ENCODE results near the gene PDE11A.
"Not testable (repeated sequence)": the region's sequence is repeated elsewhere in the genome, so short reads cannot be mapped to it uniquely, and the experiment has no call there.

Gene PDE11A

DNA sequence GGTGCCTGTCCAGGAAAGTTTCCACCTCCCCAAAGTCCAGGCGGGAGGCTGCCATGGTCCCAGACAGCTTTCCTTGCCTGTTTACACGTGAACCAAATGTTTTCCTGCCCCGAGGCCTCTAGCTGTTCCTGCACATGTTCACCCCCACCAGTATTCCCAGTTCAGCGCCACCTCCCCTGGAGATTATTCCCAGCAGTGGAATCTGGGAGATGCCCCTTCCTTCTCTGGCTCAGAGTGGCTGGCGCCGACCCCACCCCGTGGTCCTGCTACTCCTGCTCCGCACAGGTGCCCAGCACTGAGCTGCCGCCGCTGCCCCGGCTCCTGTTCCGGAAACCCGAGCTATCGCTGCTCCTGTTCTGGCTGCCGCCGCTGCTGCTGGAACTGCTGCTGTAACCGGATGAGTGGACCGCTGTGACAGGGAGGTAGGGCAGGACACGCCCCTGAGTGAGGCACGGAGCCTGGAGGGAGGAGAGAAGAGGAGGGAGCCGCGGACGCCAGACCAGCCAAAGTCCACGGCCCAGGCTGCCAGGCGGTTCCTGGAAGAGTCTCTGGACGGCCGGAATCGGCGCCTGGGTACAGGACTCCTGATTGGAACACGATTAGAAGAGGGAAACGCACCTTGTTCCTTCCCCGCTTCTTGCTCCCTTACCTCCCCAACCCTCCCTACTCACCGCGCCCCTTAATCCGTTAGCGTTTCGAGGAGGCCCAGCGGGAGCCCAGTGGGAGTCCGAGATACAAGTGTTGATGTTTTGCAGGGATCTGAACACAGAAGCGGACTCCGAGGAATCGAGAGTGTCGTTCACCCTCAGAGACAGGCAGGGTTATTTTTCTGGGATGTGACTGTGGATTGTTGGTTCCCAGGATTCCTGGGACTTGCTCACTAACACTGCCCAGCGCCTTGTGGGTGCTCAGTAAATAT lies at the start of gene PDE11A:
PDE11A (minus strand) TSS at position 395 of the 919 bp plus-strand sequence; CDS start at position 55, 340 bp downstream.
- peak; percentile 17 for DNase-seq

DNA sequence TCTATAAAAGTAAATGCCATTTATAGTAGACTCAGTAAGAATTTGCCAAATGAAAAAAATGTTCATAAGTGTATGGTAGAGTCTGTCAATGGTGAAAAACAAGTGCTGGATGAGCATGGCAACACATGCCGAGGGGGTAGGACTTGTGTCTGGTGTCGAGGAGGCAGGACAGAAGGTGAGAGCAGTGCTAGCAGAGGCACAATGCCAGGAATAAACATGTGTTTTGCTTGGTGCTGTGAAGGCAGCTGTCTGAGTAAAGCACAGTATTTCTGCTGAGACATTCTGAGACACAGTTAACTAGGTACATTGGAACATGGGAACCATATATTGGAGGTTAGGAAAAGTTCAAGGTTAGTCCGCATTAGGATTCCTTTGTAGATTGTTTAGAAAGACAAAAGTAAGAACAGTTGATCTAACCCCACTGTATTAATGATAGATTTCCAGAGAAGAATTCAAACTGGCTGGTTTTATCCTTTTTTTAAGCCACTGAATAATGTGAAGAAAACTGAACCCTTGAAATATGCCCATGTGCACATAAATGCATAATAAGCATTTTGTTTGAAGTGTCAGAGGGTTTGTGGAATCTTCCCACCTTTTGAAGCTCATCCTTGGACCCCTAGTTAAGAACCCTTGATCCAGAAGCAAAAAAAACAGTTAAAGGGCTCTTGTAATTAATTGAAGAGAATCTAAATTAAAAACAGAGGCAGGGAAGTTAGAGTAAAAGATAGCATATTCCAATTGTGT lies 46.8 kb upstream of the PDE11A start:
- no peak for DNase-seq

DNA sequence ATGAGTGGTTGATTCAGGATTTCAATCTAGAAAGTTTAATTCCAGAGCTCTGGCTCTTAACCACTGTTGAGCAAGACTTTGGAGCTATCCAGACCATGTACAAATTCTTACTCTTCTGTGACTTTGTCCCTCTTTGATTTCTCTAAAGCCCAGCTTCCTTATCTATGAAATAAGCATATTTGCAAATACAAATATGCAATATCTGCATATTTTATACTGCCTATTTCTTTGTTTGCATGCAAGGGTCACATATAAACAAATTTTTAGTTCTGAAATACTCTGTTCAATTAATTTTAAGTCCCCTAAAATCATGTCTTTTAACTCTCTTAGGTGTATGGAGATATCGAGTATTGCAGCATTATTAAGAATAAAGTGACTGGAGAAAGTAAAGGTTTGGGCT lies 45.1 kb upstream of the PDE11A start:
- no peak for DNase-seq

DNA sequence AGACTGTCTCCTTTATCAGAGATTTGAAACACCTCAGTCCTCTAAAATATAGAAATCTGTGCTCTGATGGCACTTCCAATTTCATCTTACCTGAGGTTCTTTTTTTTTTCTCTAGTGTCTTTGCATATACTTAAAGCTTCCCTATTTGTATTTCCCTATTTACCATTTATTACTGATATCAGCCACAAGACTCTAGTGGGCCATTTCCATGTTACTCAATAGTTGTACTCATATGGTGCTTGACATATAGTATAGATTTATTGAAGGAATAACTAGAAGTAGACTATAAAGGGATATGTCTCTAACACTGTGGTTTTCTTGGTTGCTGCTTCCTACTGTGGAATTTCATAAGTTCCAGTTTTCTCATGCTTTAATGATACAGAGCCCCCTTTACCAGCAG lies 42.7 kb upstream of the PDE11A start:
- DNase-seq = no peak

DNA sequence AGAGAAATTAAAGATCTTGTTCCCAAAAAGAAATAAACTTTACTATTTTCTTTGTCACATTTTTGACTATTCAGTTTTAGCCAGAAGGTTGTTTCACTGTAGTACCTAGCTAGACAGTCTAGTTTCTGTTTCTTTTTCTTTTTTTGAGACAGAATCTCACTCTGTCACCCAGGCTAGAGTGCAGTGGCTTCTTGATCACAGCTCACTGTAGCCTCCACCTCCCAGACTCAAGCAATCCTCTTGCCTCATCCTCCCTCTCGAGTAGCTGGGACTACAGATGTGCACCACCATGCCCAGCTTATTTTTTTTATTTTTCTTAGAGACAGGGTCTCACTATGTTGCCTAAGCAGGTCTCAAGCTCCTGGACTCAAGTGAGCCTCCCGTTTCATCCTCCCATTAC lies 41.9 kb upstream of the PDE11A start:
- no peak for DNase-seq

DNA sequence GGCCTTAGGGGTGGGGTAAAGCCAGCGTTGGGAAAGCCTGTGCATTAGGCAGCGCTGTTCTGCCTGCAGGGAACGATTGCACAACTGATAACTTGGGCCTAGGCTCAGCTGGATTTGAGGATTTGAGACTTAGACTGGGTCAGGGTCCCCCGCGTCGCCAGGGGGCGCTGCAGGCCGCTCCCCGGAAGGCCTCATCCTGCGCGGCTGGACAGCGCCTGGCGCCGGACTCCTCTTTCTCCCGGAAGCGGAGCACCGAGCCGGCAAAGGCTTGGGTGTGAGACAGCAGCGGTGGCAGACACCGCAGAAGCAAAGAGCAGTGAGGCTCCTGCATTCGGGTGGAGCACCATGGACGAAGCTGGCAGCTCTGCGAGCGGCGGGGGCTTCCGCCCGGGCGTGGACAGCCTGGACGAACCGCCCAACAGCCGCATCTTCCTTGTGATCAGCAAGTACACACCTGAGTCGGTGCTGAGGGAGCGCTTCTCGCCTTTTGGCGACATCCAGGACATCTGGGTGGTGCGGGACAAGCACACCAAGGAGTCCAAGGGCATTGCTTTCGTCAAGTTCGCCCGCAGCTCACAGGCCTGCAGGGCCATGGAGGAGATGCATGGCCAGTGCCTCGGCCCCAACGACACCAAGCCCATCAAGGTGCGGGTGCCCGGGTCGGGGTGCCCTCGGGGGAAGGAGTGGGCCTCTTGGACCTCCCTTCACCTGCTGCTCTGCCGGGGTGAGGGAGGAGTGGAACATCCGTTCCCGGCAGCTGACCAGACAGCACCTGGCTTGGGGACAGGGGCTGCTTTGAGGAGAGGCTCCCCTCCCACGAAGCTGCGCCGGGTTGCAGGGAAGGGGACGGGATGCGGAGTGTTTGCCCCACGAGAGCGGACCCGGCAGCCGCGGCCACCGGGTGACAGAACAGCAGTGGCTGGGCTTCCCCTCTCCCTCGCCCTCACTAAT lies 39.9 kb upstream of the PDE11A start, which contains the start of gene RBM45:
RBM45 (plus strand) TSS at position 236 of the 951 bp plus-strand sequence; CDS start at position 346, 110 bp downstream.
- peak; percentile 90 for DNase-seq

DNA sequence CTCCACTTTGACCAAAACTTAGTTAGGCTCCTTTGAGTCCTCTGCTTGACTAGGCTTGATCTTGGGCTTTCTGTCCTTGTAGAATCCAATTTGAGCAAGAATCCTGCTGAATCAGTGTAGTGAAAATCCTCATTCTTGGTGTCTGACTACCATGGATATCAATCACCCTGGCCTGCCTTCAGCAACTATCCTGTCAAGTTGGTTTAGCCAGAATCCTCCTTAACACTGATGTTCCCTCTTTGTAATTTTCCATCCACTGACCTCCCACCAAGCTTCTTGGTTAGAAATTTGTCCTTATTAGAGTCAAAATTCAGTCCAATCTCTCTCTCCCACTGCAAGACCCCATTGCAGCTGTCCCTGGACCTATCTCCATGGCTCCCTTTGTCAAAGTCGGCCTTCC lies 39.2 kb upstream of the PDE11A start:
- no peak for DNase-seq

DNA sequence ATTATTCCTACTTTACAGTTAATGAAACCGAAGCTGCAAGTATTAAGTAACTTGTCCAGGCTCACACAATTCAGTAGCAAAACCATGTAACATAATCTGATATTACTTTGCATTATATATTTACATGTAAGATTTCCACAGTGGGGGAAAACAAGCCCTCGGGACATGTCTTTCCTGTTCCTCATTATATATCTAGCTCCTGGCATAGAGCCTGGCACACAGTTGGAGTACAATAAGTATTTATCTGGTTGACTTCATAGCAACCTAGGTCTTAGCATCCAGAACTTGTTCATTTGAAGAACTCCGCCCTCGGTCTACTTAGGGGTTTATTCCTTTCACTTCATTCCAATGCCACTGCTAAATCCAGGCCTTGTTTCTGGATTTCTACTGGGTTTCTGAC lies 38.1 kb upstream of the PDE11A start:
- no peak for DNase-seq

DNA sequence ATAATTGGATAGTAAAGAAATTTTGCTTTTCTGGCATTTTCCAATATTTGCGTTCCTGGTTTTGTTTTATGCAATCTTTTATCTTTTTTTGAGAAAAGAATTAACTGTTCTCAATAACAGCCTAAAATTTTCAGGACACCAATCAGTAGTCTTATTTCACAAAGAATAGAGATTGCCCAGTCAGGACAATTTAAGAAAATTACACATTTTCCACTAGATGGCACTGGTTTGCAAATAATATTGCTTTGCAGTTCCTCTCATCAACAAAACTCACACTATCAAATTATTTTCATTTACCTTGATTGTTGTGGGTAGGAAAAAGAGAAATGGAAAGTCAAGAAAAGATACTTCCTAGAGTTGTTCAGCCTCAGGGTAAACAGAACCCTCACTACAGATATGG lies 37.2 kb upstream of the PDE11A start:
- DNase-seq = no peak

DNA sequence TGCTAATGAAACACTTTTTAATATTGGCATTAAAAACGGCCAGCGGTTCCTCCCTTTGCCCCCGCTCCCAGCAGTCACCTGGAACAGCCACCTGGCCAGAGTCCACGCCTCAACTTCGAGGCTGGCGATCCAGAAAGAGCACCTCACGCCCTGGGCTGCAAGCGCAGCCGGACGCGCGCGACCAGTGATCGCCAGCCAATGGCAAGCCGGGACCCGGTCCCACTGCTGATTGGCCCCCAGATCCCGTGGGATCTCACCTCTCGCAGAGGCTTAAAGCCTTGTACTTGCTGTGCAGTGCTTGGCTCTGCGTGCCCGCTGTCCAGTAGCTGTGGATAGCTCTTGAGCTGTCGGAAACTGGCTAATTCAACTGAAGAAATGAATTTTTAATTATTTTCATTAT lies 35.6 kb upstream of the PDE11A start:
- no peak for DNase-seq

DNA sequence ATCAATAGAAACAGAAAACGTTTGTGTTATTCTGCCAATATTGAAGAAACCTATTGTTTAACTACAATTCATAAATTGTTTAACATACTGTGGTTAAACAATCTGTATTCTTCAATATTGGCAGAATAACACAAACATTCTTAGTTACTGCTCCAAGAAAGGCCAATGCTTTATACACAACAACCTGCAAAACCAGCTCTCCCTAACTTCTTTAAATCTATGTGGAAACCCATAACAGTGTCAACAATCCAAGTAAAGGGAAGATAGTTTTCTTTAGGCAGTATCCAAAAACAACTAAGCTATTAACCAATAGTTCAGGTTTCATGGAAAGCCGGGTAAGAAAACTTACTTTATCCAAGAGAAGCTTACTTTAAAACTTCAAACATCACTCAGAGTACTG lies 33.5 kb upstream of the PDE11A start:
- DNase-seq = no peak

DNA sequence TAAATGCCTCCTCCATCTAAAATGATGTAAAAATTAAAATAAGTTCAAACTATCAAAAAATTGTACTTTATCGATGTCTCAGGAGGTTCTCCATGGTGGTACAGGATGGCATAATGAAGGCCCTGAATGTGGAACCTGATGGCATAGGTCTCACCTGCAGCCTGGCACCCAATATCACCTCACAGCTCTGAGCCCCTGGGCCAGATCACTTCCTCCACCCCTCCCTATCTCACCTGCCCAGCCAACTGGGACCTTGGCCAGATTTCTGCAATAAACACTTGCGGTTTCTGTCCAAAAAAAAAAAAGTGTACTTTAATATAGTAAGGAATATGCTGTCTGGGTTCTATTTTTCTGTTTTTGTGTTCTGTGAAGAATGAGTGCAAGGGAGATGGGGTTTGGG lies 33.0 kb upstream of the PDE11A start:
- no peak for DNase-seq

DNA sequence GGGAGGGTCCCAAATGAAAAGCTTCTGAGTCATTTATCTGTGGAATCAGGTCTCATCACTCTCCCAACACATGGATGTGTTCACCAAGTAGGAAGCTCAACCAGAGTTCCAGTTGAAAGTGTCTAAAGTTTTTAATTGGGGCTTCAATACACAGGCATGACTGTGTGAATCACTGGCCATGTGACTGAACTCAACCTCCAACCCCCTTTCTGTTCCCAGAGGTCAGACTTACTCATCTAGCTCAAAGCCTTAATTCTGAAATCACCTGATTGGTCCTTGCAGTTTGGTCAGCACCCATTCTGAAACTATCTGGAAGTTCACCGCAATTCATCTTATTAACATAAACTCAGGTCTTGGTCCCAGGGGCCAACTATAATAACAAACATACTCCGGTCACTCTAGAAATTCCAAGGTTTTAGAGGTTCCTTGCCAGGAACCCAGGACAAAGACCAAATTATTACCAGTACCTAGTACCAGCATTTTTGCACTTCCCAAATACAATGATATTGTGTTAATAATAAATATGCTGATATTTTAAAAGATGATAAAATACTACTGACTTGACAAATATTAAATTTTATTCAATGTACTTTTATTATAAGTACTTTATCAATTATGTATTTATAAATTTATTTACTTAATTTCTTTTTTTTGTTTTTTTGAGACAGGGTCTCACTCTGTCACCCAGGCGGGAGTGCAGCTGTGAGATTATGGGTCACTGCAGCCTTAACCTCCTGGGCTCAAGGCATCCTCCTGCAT lies 28.9 kb upstream of the PDE11A start:
- DNase-seq = no peak

DNA sequence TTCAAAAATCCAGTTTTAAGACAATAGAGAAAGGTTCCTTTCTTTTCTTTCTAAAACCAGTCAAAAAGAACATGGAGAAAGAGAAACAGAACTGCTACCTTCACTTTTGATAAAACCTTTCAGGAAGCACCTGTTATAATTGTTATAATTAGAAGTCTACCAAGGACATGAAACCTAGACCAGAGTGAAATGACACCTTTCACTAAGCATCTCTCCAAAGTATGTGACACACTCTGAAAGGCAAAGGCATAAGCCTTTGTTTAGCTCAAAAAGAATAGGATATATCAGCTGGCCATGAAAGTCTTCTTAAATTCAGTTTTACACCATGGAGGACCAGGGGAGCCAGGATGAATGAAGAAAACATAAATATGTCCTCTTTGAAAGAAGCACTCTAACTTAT lies 20.9 kb upstream of the PDE11A start:
- DNase-seq = no peak

DNA sequence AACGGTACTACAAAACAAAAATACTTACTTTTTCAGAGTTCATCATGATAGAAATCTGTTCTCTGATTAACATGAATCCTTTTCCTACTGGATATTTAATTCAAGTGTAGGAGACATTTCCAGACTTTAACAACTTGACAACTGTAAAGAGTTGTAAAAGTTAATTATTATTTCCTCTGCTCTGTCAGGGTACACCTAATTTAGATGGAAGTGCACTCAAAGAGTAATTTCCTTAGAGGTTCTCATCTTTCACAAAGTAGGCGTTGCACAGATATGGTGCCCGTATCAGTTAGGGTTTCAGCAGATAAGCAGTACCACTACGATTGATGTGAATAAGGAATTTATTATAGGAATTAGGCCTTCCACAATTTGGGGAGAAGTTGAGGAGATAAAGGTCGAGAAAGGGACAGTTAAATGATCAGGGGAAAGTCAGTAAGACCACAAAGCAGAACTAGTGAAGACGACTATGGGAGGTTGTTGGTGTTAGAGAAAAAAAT lies 16.2 kb upstream of the PDE11A start:
- DNase-seq = no peak

DNA sequence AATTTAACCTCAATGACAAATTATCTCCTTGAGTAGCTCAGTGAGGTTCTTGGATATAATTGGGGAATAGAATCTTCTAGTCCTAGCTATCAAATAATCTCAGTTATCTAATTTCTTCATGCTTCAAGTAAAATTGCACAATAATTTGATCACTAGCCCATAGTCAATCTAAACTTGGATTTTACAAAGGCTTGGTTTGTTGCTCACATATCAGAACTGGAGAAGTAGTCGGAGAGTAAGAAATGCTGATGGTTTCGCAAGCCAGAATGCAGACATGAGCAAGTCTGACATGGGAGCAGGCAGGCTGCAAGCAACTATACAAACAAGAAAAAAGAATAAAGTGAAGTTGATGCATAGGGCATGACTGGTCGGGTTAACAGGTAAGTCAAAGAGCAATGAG lies 11.7 kb upstream of the PDE11A start:
- no peak for DNase-seq

DNA sequence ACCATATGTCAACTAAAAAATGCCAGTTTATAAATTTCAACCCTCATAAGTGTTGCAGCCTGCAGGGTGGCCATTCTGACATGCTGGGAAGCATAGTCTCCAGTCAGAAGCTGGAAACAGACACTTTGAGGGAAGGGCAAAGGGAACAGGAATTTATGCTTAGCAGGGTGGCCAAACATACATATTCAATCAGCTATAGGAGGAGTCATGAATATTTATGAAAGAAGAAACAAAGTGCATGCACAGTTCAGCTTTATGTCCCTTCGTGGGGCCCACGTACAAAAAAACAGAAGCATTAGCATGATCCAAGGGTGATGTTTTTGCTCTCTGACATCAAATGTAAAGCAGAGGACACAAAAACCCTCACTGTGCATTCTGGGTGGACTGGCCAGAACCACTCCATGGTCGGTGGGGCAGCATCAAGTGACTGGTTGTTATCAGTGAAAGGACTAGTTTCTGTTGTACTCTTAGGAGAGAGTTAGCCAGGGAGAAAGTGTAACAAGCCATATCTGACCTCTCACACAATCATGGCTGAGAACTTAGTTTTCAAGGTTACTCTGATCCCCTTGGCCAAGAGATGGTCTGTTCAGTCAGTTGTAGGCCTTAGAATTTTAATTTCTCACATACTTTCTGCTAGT lies 9.9 kb upstream of the PDE11A start:
- no peak for DNase-seq

DNA sequence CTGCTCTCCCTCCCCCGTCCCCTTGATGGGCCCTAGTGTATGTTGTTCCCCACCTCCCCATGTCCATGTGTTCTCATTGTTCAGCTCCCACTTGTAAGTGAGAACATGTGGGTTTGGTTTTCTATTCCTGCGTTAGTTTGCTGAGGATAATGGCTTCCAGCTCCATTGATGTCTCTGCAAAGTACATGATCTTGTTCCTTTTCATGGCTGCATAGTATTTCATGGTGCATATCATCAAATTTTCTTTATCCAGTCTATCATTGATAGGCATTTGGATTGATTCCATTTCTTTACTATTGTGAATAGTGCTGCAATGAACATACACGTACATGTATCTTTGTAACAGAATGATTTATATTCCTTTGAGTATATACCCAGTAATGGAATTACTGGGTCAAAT lies 6.7 kb upstream of the PDE11A start:
- DNase-seq = not testable (repeated sequence)

DNA sequence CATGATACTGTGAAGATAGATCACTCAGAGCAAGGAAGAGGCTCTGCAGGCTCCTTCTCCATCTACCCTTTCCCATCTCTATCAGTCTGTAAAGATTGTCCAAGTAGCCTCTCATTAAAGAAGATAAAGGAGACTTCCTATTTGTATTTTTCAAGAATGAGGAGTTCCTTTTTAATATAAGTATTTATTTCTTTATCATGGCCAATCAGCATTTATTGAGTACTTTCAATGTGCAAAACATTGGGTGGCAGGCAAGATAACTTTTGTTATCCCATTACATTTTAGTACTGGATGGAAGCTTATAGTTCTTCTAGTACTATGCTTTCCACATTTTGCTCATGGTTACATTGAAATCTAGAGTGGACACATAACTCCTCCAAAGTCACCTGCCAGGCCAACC lies 3.6 kb upstream of the PDE11A start:
- DNase-seq = no peak

DNA sequence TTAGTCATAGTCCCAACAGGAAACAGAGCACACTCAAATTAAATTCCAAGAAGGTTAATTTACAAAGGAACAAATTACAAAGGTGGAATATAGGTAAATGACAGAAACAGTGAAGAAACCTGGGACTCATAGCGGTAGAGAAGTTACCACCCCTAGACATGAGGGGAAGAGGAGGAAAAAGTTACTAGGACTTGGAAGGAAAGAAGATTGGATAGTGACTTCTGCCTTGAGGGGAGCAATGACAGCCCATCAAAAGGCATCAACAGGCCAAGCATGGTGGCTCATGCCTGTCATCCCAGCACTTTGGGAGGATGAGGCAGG lies 2.4 kb upstream of the PDE11A start:
- DNase-seq = no peak
